ENCODE data around the gene ESRP2. TPM values are rescaled to one million over a fixed set of nuclear protein-coding genes. Genes with fewer than 3 reads are reported as not detected.

The ESRP2 gene
- total and polyA plus RNA-seq, 4 donors: 22.5 to 65.5 (median 39.3) TPM

GRCh38 chr16:68200088-68200783 lies 35.7 kb downstream of the ESRP2 start:
- Histone ChIP-seq H3K36me3 (ENCODE audit: control insufficient read depth in 4 of 4, insufficient read depth in 4 of 4, low read length in 4 of 4) (peaks cover 0 to 11% (median 2%) of the 10 kb centered on the region in 4 donors), H3K9ac (ENCODE audit: insufficient read depth in 1 of 2, low read length in 2 of 2) (no peak overlapping the region), H3K9me3 (ENCODE audit: control insufficient read depth in 4 of 4, insufficient read depth in 3 of 4, low read length in 3 of 4) (no peaks in the 10 kb centered on the region), H3K27me3 (ENCODE audit: control insufficient read depth in 3 of 3, insufficient read depth in 3 of 3, low read length in 2 of 3) (no peaks in the 10 kb centered on the region), H3K27ac (ENCODE audit: low read depth in 1 of 2, low read length in 1 of 2) (no peak overlapping the region), H3K4me3 (no peak overlapping the region), H3K4me1 (ENCODE audit: control insufficient read depth in 5 of 5, insufficient read depth in 5 of 5, low read length in 5 of 5) (peaks cover 0 to 3% (median 0%) of the 10 kb centered on the region in 5 donors)
- no peak for ATAC-seq (ENCODE audit: insufficient read depth, low FRiP score)
- DNase-seq: no peak
- no peak for TF ChIP-seq CTCF (IDR thresholded peaks at IDR 0.05; ENCODE audit: control extremely low read depth, extremely low read depth)
- 55 to 71% methylated on average over 3 of the region's 3 CpGs for WGBS, 2 donors

- WGBS, 2 donors: 97 to 98% methylated on average over 2 of the region's 2 CpGs
- DNase-seq: no peak
- no peak for TF ChIP-seq CTCF (IDR thresholded peaks at IDR 0.05; ENCODE audit: control extremely low read depth, extremely low read depth)
- peaks cover 0 to 3% (median 0%) of the 10 kb centered on the region in 5 donors for H3K4me1 ChIP-seq (ENCODE audit: control insufficient read depth in 5 of 5, insufficient read depth in 5 of 5, low read length in 5 of 5)
- peaks cover 0 to 12% (median 7%) of the 10 kb centered on the region in 4 donors for H3K36me3 ChIP-seq (ENCODE audit: control insufficient read depth in 4 of 4, insufficient read depth in 4 of 4, low read length in 4 of 4)
- H3K4me3 ChIP-seq: no peak overlapping the region
- no peaks in the 10 kb centered on the region for H3K9me3 ChIP-seq (ENCODE audit: control insufficient read depth in 4 of 4, insufficient read depth in 3 of 4, low read length in 3 of 4)
- no peak overlapping the region for H3K27ac ChIP-seq (ENCODE audit: low read depth in 1 of 2, low read length in 1 of 2)
- H3K27me3 ChIP-seq (ENCODE audit: control insufficient read depth in 3 of 3, insufficient read depth in 3 of 3, low read length in 2 of 3): no peaks in the 10 kb centered on the region
- no peak for ATAC-seq (ENCODE audit: insufficient read depth, low FRiP score)
- no peak overlapping the region for H3K9ac ChIP-seq (ENCODE audit: insufficient read depth in 1 of 2, low read length in 2 of 2)
Observed at GRCh38 chr16:68197250-68197649, 38.7 kb downstream of the ESRP2 start.

GRCh38 chr16:68194251-68194650 lies 41.7 kb downstream of the ESRP2 start:
- peaks cover 11 to 23% (median 17%) of the 10 kb centered on the region in 4 donors for H3K36me3 ChIP-seq (ENCODE audit: control insufficient read depth in 4 of 4, insufficient read depth in 4 of 4, low read length in 4 of 4)
- no peak for DNase-seq
- H3K4me3 ChIP-seq: no peak overlapping the region
- WGBS, 2 donors: 80 to 92% methylated on average over 3 of the region's 3 CpGs
- H3K9ac ChIP-seq (ENCODE audit: insufficient read depth in 1 of 2, low read length in 2 of 2): no peak overlapping the region
- H3K9me3 ChIP-seq (ENCODE audit: control insufficient read depth in 4 of 4, insufficient read depth in 3 of 4, low read length in 3 of 4): no peaks in the 10 kb centered on the region
- TF ChIP-seq CTCF (IDR thresholded peaks at IDR 0.05; ENCODE audit: control extremely low read depth, extremely low read depth): no peak
- no peaks in the 10 kb centered on the region for H3K4me1 ChIP-seq (ENCODE audit: control insufficient read depth in 5 of 5, insufficient read depth in 5 of 5, low read length in 5 of 5)
- no peak overlapping the region for H3K27ac ChIP-seq (ENCODE audit: low read depth in 1 of 2, low read length in 1 of 2)
- H3K27me3 ChIP-seq (ENCODE audit: control insufficient read depth in 3 of 3, insufficient read depth in 3 of 3, low read length in 2 of 3): no peaks in the 10 kb centered on the region
- ATAC-seq (ENCODE audit: insufficient read depth, low FRiP score): no peak
